ENCODE data around the gene UBE2I. TPM values are rescaled to one million over a fixed set of nuclear protein-coding genes. Genes with fewer than 3 reads are reported as not detected.

Gene UBE2I
- total RNA-seq, 1 experiment from 2014 or later: 271 TPM

GRCh38 chr16:1356061-1356900, 46.8 kb downstream of the UBE2I start:
- intact Hi-C loops (cut with micrococcal nuclease; ENCODE audit: unreplicated experiment): no loop called here
- peaks cover 70% of the 10 kb centered on the region for H3K79me2 ChIP-seq (ENCODE audit: low read depth)
- POLR2A ChIA-PET (ENCODE audit: unreplicated experiment): interaction anchor here (0.5 to 0.6 kb wide), 2 partner anchors 30 to 608 kb away, joined by 3 read pairs; partner anchors contain the start of gene RPS2

DNA sequence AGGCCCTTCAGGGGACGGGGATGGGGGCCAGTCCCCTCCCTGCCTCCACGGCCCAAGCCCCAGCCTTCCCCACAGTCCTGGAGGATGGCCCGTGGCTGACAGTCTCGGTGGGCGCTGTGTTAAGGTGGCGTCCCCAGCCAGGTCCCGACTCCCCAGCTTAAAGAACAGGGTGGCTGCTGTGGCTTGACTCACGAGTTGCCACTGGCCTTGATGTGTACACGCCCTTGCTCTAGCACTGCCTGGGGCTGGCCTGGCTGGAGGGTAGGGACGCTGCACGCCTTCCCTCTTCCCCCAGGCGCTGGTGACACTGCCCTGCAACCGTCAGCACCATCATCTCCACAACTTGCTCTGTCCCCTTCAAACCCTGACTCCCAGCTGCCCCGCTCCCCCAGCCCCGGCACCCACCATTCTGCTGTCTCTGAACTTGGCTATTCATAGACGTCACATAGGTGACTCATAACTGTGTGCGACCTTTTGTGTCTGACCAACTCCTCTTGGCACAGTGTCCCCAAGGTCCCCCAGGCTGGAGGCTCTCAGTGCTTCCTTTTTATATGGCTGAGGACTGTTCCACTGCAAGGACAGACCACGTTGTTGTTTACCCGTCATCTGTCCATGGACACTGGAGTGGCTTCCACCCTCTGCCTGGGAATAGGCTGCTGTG, 48.6 kb downstream of the UBE2I start:
- Histone ChIP-seq H4K20me1 (ENCODE audit: insufficient read depth) (peaks cover 44% of the 10 kb centered on the region), H3K27me3 (ENCODE audit: insufficient read depth, low read depth) (no peaks in the 10 kb centered on the region), H3F3A (ENCODE audit: insufficient read depth, low read depth) (peaks cover 41% of the 10 kb centered on the region; the same call in 1 of the 2 replicates), H2AFZ (no peak overlapping the region), H3K79me2 (ENCODE audit: low read depth) (peaks cover 65% of the 10 kb centered on the region), H3K9me2 (ENCODE audit: insufficient read depth) (no peaks in the 10 kb centered on the region), H3K4me2 (peak overlapping the region; percentile 34), H3K36me3 (ENCODE audit: low read depth) (peaks cover 12% of the 10 kb centered on the region; the same call in 1 of the 2 replicates), H3K4me1 (replicated peaks; ENCODE audit: insufficient read depth) (peaks cover 13% of the 10 kb centered on the region), H3K9me3 (ENCODE audit: insufficient read depth, low read depth) (no peaks in the 10 kb centered on the region), H3K27ac (peak overlapping the region; percentile 26; the same call in 1 of the 2 replicates), H3K4me3 (no peak overlapping the region)
- no peak for TF ChIP-seq EZH2 (IDR thresholded peaks at IDR 0.05; ENCODE audit: low read depth)
- TF ChIP-seq, protein P1, sequence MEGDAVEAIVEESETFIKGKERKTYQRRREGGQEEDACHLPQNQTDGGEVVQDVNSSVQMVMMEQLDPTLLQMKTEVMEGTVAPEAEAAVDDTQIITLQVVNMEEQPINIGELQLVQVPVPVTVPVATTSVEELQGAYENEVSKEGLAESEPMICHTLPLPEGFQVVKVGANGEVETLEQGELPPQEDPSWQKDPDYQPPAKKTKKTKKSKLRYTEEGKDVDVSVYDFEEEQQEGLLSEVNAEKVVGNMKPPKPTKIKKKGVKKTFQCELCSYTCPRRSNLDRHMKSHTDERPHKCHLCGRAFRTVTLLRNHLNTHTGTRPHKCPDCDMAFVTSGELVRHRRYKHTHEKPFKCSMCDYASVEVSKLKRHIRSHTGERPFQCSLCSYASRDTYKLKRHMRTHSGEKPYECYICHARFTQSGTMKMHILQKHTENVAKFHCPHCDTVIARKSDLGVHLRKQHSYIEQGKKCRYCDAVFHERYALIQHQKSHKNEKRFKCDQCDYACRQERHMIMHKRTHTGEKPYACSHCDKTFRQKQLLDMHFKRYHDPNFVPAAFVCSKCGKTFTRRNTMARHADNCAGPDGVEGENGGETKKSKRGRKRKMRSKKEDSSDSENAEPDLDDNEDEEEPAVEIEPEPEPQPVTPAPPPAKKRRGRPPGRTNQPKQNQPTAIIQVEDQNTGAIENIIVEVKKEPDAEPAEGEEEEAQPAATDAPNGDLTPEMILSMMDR (conservative IDR thresholded peaks at IDR 0.05): no peak
- POLR2A ChIA-PET (ENCODE audit: unreplicated experiment): interaction anchor here (0.6 kb wide), 1 partner anchor 21 kb away, joined by 4 read pairs; no protein-coding TSS in a partner anchor
- intact Hi-C loops (cut with micrococcal nuclease; ENCODE audit: unreplicated experiment): no loop called here
- CTCF ChIA-PET: no interaction called here
- no TSS peak for BruUV-seq (replicated peaks)
- DNase-seq: peak; percentile 54 to 79

More at GRCh38 chr16:1356061-1356900, 46.8 kb downstream of the UBE2I start:
- no peaks in the 10 kb centered on the region for H3K9me3 ChIP-seq (ENCODE audit: insufficient read depth, low read depth)
- H4K20me1 ChIP-seq (ENCODE audit: insufficient read depth): peaks cover 38% of the 10 kb centered on the region
- no peak overlapping the region for H3K4me3 ChIP-seq
- CTCF ChIA-PET: interaction anchor here (0.6 kb wide), 1 partner anchor 561 kb away, joined by 3 read pairs; no protein-coding TSS in a partner anchor
- no peaks in the 10 kb centered on the region for H3K9me2 ChIP-seq (ENCODE audit: insufficient read depth)
- no peak for DNase-seq
- peaks cover 20% of the 10 kb centered on the region for H3K4me1 ChIP-seq (replicated peaks; ENCODE audit: insufficient read depth)
- no peaks in the 10 kb centered on the region for H3K27me3 ChIP-seq (ENCODE audit: insufficient read depth, low read depth)
- no peak overlapping the region for H3K27ac ChIP-seq
- no peak overlapping the region for H2AFZ ChIP-seq
- peaks cover 8% of the 10 kb centered on the region; the same call in 1 of the 2 replicates for H3K36me3 ChIP-seq (ENCODE audit: low read depth)
- TF ChIP-seq, protein P1 (conservative IDR thresholded peaks at IDR 0.05): no peak
- TF ChIP-seq EZH2 (IDR thresholded peaks at IDR 0.05; ENCODE audit: low read depth): no peak
- peaks cover 41% of the 10 kb centered on the region; the same call in 1 of the 2 replicates for H3F3A ChIP-seq (ENCODE audit: insufficient read depth, low read depth)
- no peak overlapping the region for H3K4me2 ChIP-seq
- BruUV-seq (replicated peaks): no TSS peak

DNA sequence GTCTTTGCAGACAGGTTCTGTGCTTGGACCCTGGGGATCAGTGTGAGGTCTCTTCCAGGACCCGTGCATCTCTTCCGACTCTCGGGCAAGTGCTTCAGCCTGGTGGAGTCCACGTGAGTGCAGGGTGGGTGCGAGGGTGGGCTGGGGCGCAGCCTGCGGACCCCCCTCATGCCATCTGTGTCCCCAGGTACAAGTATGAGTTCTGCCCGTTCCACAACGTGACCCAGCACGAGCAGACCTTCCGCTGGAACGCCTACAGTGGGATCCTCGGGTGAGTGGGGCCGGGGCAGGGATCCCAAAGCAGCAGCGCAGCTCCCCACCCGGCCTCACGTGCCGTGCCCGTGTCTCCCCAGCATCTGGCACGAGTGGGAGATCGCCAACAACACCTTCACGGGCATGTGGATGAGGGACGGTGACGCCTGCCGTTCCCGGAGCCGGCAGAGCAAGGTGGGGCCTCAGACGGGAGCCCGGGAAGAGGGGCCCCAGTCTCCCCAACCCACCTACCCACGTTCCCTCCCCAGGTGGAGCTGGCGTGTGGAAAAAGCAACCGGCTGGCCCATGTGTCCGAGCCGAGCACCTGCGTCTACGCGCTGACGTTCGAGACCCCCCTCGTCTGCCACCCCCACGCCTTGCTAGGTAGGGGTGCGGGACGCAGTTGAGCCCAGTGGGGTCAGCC, 52.4 kb downstream of the UBE2I start:
- H3K4me1 ChIP-seq (replicated peaks; ENCODE audit: insufficient read depth): peaks cover 10% of the 10 kb centered on the region
- no peaks in the 10 kb centered on the region for H3K9me3 ChIP-seq (ENCODE audit: insufficient read depth, low read depth)
- peaks cover 55% of the 10 kb centered on the region; the same call in 1 of the 2 replicates for H3F3A ChIP-seq (ENCODE audit: insufficient read depth, low read depth)
- H3K9me2 ChIP-seq (ENCODE audit: insufficient read depth): no peaks in the 10 kb centered on the region
- no peak overlapping the region for H3K4me3 ChIP-seq
- no peak for DNase-seq
- no peak overlapping the region for H3K27ac ChIP-seq
- TF ChIP-seq EZH2 (IDR thresholded peaks at IDR 0.05; ENCODE audit: low read depth): no peak
- TF ChIP-seq, protein P1 (conservative IDR thresholded peaks at IDR 0.05): no peak
- no TSS peak for BruUV-seq (replicated peaks)
- H2AFZ ChIP-seq: no peak overlapping the region
- CTCF ChIA-PET: no interaction called here
- POLR2A ChIA-PET (ENCODE audit: unreplicated experiment): no interaction called here
- peaks cover 37% of the 10 kb centered on the region for H3K79me2 ChIP-seq (ENCODE audit: low read depth)
- H3K36me3 ChIP-seq (ENCODE audit: low read depth): peaks cover 19% of the 10 kb centered on the region
- intact Hi-C loops (cut with micrococcal nuclease; ENCODE audit: unreplicated experiment): no loop called here
- no peaks in the 10 kb centered on the region for H3K27me3 ChIP-seq (ENCODE audit: insufficient read depth, low read depth)
- no peak overlapping the region for H3K4me2 ChIP-seq
- peaks cover 43% of the 10 kb centered on the region for H4K20me1 ChIP-seq (ENCODE audit: insufficient read depth)
